ENCODE results near the gene LRRC9. TPM values are rescaled to one million over a fixed set of nuclear protein-coding genes. Genes with fewer than 3 reads are reported as not detected.
A peak's percentile ranks its signal among the peaks of the same experiment; 100 is the strongest.
"Not testable (repeated sequence)": the region's sequence is repeated elsewhere in the genome, so short reads cannot be mapped to it uniquely, and the experiment has no call there.

LRRC9 gene
- polyA plus RNA-seq, 6 donors from 2014 or later: not detected

DNA sequence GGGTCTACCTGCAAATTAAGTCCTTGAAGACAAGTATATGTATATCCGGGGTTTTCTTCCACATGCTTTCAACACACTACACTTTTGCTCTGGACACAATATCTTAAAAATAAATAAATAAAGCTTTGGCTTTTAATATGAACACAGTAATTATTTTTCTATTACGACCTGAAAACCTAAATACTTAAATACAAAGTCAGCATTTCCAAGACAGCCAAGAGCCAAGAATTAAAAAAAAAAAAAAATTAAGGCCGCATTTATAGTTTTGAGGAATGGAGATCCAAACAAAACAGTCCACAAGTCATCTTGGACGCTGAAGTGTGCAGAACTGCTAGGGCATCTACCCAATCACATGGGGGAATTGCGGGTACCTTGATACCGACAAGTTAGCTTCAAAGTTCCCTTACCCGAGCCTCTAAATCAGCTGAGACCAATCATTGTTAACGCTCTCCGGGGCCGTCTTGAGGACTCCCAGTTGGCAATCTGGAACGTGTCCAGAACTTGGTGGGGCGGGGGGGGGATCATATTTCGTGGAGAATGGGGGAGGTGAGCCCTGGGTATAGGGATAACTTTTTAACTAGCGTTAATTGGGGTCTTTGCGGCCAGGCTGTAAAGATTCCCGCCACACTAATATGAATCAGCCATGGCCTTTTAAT lies 171.0 kb downstream of the LRRC9 start:
- Mint-ChIP-seq H3K36me3 (no peaks in the 10 kb centered on the region), H3K4me3 (peak overlapping the region; percentile 88 to 98 (median 94))
- DNase-seq: peak; percentile 20

GRCh38 chr14:60091550-60092525 lies 171.9 kb downstream of the LRRC9 start, which contains the start of gene PCNX4:
PCNX4 (plus strand) TSS chr14:60091923; CDS start chr14:60107639, 15,716 bp downstream.
- H3K4me1 Mint-ChIP-seq: peaks cover 29 to 42% (median 36%) of the 10 kb centered on the region in 3 donors
- H3K9me3 Mint-ChIP-seq: no peaks in the 10 kb centered on the region
- H3K27me3 Mint-ChIP-seq: peaks cover 0 to 7% (median 0%) of the 10 kb centered on the region in 3 donors
- peak; percentile 96 for DNase-seq
- ATAC-seq (ENCODE audit: low read depth in 2 of 2): peak; percentile 89
- no peaks in the 10 kb centered on the region for H3K36me3 Mint-ChIP-seq
- H3K4me3 Mint-ChIP-seq: peak within 1 kb of the TSS; percentile 88 to 98 (median 94)
- H3K27ac Mint-ChIP-seq: peak within 1 kb of the TSS; percentile 95 to 99 (median 99)

More for the DNA sequence above, 171.0 kb downstream of the LRRC9 start:
- H3K27ac Mint-ChIP-seq: peak overlapping the region; percentile 95 to 99 (median 99)
- H3K27me3 Mint-ChIP-seq: peaks cover 0 to 7% (median 0%) of the 10 kb centered on the region in 3 donors
- H3K4me1 Mint-ChIP-seq: peaks cover 29 to 41% (median 36%) of the 10 kb centered on the region in 3 donors
- H3K9me3 Mint-ChIP-seq: no peaks in the 10 kb centered on the region
- ATAC-seq (ENCODE audit: low read depth in 2 of 2): no peak

DNA sequence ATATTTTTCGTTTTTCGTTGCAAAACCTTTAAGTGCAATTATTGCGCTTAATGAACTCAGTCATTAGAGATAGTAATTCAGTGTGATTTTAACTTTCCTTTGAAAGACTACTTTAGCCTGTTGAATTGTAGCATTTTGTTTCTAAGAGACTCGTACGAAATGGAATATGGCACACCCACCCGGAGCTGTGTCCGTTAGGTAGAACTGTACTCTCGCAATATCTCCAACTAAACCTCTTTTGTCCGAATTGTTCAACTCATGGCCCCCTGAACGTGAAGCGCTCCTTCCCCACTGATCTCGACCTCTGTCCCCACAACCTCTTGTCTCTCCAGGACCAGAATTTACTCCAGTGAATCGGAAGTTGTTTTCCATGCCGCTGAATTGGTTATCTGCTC lies 172.6 kb downstream of the LRRC9 start:
- DNase-seq: no peak
- H3K4me3 Mint-ChIP-seq: peak overlapping the region; percentile 88 to 98 (median 94)
- no peaks in the 10 kb centered on the region for H3K9me3 Mint-ChIP-seq
- peak overlapping the region; percentile 95 to 99 (median 99) for H3K27ac Mint-ChIP-seq
- no peak for ATAC-seq (ENCODE audit: low read depth in 2 of 2)
- H3K36me3 Mint-ChIP-seq: no peaks in the 10 kb centered on the region
- H3K27me3 Mint-ChIP-seq: peaks cover 0 to 7% (median 0%) of the 10 kb centered on the region in 3 donors
- H3K4me1 Mint-ChIP-seq: peaks cover 29 to 45% (median 36%) of the 10 kb centered on the region in 3 donors

DNA sequence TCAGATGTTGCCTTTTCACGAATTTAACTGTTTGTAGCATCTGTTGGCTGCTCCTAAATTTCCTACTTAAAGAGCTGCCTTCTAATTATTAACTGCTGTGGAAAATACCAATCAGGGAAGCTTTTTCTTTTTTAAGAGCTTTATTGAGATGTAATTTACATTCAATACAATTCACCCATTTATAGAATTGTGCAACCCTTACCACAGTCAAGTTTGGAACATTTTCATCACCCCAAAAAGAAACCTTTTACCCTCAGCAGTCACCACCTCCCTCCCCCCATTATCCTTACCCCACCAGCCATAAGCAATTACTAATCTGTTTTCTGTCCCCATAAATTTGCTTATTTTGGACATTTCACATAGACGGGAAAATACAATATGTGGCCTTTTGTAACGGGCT lies 173.1 kb downstream of the LRRC9 start:
- peaks cover 34 to 45% (median 36%) of the 10 kb centered on the region in 3 donors for H3K4me1 Mint-ChIP-seq
- peaks cover 0 to 7% (median 0%) of the 10 kb centered on the region in 3 donors for H3K27me3 Mint-ChIP-seq
- H3K27ac Mint-ChIP-seq: peak overlapping the region; percentile 95 to 99 (median 99)
- H3K4me3 Mint-ChIP-seq: peak overlapping the region; percentile 88 to 98 (median 94)
- H3K36me3 Mint-ChIP-seq: peaks cover 0 to 4% of the 10 kb centered on the region in 2 donors
- ATAC-seq (ENCODE audit: low read depth in 2 of 2): no peak
- DNase-seq: no peak
- H3K9me3 Mint-ChIP-seq: no peaks in the 10 kb centered on the region

DNA sequence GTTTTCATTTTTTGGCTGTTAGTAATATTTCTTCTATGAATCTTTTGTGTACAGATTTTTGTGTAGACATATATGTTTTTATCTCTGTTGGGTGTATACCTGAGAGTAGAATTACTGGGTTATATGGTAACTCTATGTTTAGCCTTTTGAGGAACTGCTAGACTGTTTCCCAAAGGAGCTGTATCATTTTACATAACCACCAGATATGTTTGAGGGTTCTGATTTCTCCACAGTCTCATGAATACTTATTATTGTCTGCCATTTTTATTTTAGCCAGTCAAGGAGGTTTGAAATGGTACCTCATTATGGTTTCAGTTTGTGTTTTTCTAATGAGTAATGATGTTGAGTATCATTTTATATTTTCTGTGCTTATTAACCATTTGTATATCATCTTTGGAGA lies 173.7 kb downstream of the LRRC9 start:
- H3K27ac Mint-ChIP-seq: peak overlapping the region; percentile 45 to 99 (median 90)
- peak overlapping the region; percentile 88 to 98 (median 94) for H3K4me3 Mint-ChIP-seq
- peaks cover 0 to 6% of the 10 kb centered on the region in 2 donors for H3K36me3 Mint-ChIP-seq
- H3K9me3 Mint-ChIP-seq: no peaks in the 10 kb centered on the region
- no peak for DNase-seq
- H3K27me3 Mint-ChIP-seq: peaks cover 0 to 7% (median 0%) of the 10 kb centered on the region in 3 donors
- ATAC-seq (ENCODE audit: low read depth in 2 of 2): no peak
- H3K4me1 Mint-ChIP-seq: peaks cover 36 to 45% (median 39%) of the 10 kb centered on the region in 3 donors

- H3K9me3 Mint-ChIP-seq: no peaks in the 10 kb centered on the region
- no peak for ATAC-seq (ENCODE audit: low read depth in 2 of 2)
- DNase-seq: no peak
- peaks cover 0 to 6% of the 10 kb centered on the region in 2 donors for H3K36me3 Mint-ChIP-seq
- peaks cover 0 to 6% (median 0%) of the 10 kb centered on the region in 3 donors for H3K27me3 Mint-ChIP-seq
- peak overlapping the region in 4 of 6 donors; percentile 2 to 99 (median 95) for H3K27ac Mint-ChIP-seq
- peaks cover 36 to 45% (median 39%) of the 10 kb centered on the region in 3 donors for H3K4me1 Mint-ChIP-seq
- H3K4me3 Mint-ChIP-seq: peak overlapping the region in 4 of 8 donors; percentile 52 to 90 (median 88)
Measured at GRCh38 chr14:60094306-60094897, 174.5 kb downstream of the LRRC9 start.

DNA sequence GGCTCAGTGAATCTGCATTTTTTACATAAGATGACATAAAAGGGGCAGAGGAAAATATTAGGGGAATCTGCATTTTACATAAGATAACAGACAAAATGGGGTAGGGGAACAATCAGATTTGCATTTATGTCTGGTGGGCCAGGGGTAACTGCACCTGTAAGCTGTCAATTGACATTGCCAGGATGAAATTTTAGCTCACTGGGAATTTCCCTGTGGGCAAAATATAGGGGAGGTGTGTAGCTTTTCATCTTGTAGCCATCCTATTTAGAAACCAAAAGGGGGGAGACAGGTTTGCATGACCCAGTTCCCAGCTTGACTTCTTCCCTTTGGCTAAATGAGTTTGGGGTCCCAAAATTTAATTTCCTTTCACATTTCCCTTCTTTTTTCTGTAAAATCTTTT lies 175.3 kb downstream of the LRRC9 start:
- peak overlapping the region in 1 of 8 donors; percentile 14 for H3K4me3 Mint-ChIP-seq
- no peaks in the 10 kb centered on the region for H3K27me3 Mint-ChIP-seq
- DNase-seq (no peak), ATAC-seq (ENCODE audit: low read depth in 2 of 2) (no peak)
- H3K27ac Mint-ChIP-seq: peak overlapping the region in 3 of 6 donors; percentile 17 to 76 (median 35)
- H3K4me1 Mint-ChIP-seq: peaks cover 36 to 48% (median 39%) of the 10 kb centered on the region in 3 donors
- peaks cover 0 to 6% of the 10 kb centered on the region in 2 donors for H3K36me3 Mint-ChIP-seq
- no peaks in the 10 kb centered on the region for H3K9me3 Mint-ChIP-seq

GRCh38 chr14:60095781-60096450 lies 176.0 kb downstream of the LRRC9 start:
- Mint-ChIP-seq H3K36me3 (peaks cover 4 to 10% of the 10 kb centered on the region in 2 donors), H3K4me3 (no peak overlapping the region), H3K9me3 (no peaks in the 10 kb centered on the region), H3K4me1 (peaks cover 36 to 42% (median 41%) of the 10 kb centered on the region in 3 donors), H3K27ac (peak overlapping the region in 2 of 6 donors; percentile 42 to 87), H3K27me3 (no peaks in the 10 kb centered on the region)
- DNase-seq (no peak), ATAC-seq (ENCODE audit: low read depth in 2 of 2) (no peak)

DNA sequence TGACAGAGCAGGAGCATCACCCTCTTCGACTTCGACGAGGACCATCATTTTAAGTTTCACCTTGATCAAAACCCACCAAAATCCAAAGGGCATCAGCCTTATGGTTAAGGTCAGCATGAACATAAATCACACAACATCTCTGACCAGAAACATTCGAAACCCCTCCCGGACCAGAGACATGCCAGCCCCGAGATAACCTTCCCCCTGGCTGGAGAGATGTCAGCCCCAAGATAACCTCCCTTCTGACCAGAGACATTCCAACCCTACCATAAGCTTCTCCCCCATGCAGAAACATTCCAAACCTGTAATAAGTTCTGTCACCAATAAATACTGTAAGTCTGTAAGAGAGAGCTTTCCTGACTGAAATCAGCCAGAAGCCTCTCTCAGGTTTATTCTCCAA lies 178.0 kb downstream of the LRRC9 start:
- no peak for DNase-seq
- H3K4me1 Mint-ChIP-seq: peaks cover 33 to 42% (median 34%) of the 10 kb centered on the region in 3 donors

DNA sequence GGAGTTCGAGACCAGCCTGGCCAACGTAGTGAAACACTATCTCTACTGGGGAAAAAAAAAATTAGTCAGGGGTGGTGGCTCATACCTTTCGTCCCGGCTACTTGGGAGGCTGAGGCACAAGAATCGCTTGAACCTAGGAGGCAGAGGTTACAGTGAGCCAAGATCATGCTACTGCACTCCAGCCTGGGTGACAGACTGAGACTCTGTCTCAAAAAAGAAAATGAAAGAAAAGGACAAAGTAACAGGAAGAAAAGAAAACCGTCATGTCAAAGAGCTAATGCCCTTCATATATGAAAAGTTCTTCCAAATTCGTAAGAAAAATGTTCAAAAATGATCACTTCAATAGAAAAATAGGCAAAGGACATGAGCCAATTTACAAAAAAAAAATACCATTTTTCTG lies 179.9 kb downstream of the LRRC9 start:
- Mint-ChIP-seq H3K4me3 (peak overlapping the region in 1 of 8 donors; percentile 56), H3K4me1 (peaks cover 15 to 26% (median 26%) of the 10 kb centered on the region in 3 donors), H3K36me3 (peaks cover 6 to 13% of the 10 kb centered on the region in 2 donors), H3K27ac (peak overlapping the region in 1 of 6 donors; percentile 81)
- ATAC-seq (ENCODE audit: low read depth in 2 of 2); H3K27me3 Mint-ChIP-seq; DNase-seq; H3K9me3 Mint-ChIP-seq: not testable (repeated sequence)

More for the DNA sequence above, 178.0 kb downstream of the LRRC9 start:
- H3K9me3 Mint-ChIP-seq: no peaks in the 10 kb centered on the region
- H3K36me3 Mint-ChIP-seq: peaks cover 6 to 13% of the 10 kb centered on the region in 2 donors
- peak overlapping the region in 1 of 6 donors; percentile 16 for H3K27ac Mint-ChIP-seq
- H3K27me3 Mint-ChIP-seq: no peaks in the 10 kb centered on the region
- H3K4me3 Mint-ChIP-seq: no peak overlapping the region
- ATAC-seq (ENCODE audit: low read depth in 2 of 2): no peak

GRCh38 chr14:60101786-60102185 lies 181.8 kb downstream of the LRRC9 start:
- peaks cover 6 to 13% of the 10 kb centered on the region in 2 donors for H3K36me3 Mint-ChIP-seq
- H3K4me1 Mint-ChIP-seq: peaks cover 10 to 29% (median 22%) of the 10 kb centered on the region in 3 donors
- H3K9me3 Mint-ChIP-seq: peaks cover 0 to 4% (median 0%) of the 10 kb centered on the region in 7 donors
- ATAC-seq (ENCODE audit: low read depth in 2 of 2) (no peak), DNase-seq (no peak)
- H3K27me3 Mint-ChIP-seq: no peaks in the 10 kb centered on the region
- no peak overlapping the region for H3K27ac Mint-ChIP-seq
- no peak overlapping the region for H3K4me3 Mint-ChIP-seq

DNA sequence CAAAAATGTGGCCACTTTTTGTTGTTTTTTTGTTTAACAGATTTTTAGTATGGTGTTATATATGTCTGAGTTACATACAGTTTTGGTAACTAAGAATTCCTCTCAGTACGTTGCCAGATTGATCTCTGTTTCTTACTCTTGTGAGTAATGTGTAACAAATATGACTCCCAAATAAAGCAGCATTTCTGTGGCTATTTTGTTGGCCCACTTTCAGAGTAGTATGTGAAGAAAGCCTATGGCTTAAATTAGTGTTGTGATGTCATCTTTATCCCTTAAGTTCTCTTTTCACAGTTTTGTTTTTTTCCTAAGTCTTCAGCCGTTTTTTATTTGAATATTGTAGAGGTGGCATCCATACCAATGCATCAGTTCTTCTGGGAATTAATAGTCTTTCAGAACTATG lies 182.4 kb downstream of the LRRC9 start:
- Mint-ChIP-seq H3K4me1 (peaks cover 10 to 29% (median 19%) of the 10 kb centered on the region in 3 donors), H3K9me3 (peaks cover 0 to 4% (median 0%) of the 10 kb centered on the region in 7 donors), H3K27me3 (no peaks in the 10 kb centered on the region), H3K27ac (no peak overlapping the region), H3K4me3 (no peak overlapping the region), H3K36me3 (peaks cover 6 to 14% of the 10 kb centered on the region in 2 donors)
- DNase-seq: no peak
- ATAC-seq (ENCODE audit: low read depth in 2 of 2): no peak
